GM23338 (cell line): ENCODE data around the gene DMRTC2.

Experiments
- CREB1 ChIP-seq: fragments of 250-450 bp; sonication (Bioruptor Pico); IDR thresholded peaks from 2 replicates; pipeline ENCODE4 v1.5.0; 2020; ENCODE audit warnings: low read depth, mild to moderate bottlenecking, moderate library complexity
- EZH2 ChIP-seq: fragments of 200-600 bp; sonication (generic); IDR thresholded peaks from one replicate; pipeline ENCODE4 v1.8.0; 2017; ENCODE audit warnings: antibody characterized with exemption, mild to moderate bottlenecking, low read depth; ENCODE audit not compliant: unreplicated experiment
- EZH2phosphoT487 ChIP-seq: fragments of 200-600 bp; sonication (generic); IDR thresholded peaks from one replicate; pipeline ENCODE4 v1.8.1; 2018; ENCODE audit warnings: antibody characterized with exemption; ENCODE audit not compliant: unreplicated experiment
- NANOG ChIP-seq: IDR thresholded peaks from 2 replicates; pipeline ENCODE4 v1.6.1; 2016; ENCODE audit warnings: antibody characterized with exemption, borderline replicate concordance
- POLR2AphosphoS5 ChIP-seq: IDR thresholded peaks from 2 replicates; pipeline ENCODE4 v1.6.1; 2016; ENCODE audit warnings: antibody characterized with exemption, low read depth
- ZNF114 ChIP-seq: fragments of 250-450 bp; sonication (Bioruptor Pico); IDR thresholded peaks from 2 replicates; pipeline ENCODE4 v1.5.0; 2020; ENCODE audit warnings: mild to moderate bottlenecking, moderate library complexity
- TF ChIP-seq, protein P1 (sequence below), 2 experiments: fragments of 200-600 bp in 1 of 2; sonication (generic) in 1 of 2; conservative IDR thresholded peaks; 2 replicates each; pipeline versions ENCODE4 v1.5.1 to v1.6.1; 2016 to 2017; ENCODE audit warnings: antibody characterized with exemption in 2 of 2, low read depth in 2 of 2, mild to moderate bottlenecking in 2 of 2, moderate library complexity in 1 of 2
- TF ChIP-seq, protein P2 (sequence below): IDR thresholded peaks from 2 replicates; pipeline ENCODE4 v1.6.1; 2016; ENCODE audit warnings: antibody characterized with exemption
- TF ChIP-seq, protein P3 (sequence below): IDR thresholded peaks from one replicate; pipeline ENCODE4 v1.6.1; 2018; ENCODE audit warnings: antibody characterized with exemption; ENCODE audit not compliant: unreplicated experiment
- TF ChIP-seq, protein P4 (sequence below): fragments of 250-450 bp; sonication (Bioruptor Pico); IDR thresholded peaks from 2 replicates; pipeline ENCODE4 v1.5.0; 2020; ENCODE audit warnings: mild to moderate bottlenecking, moderate library complexity

- TF ChIP-seq, protein P1, sequence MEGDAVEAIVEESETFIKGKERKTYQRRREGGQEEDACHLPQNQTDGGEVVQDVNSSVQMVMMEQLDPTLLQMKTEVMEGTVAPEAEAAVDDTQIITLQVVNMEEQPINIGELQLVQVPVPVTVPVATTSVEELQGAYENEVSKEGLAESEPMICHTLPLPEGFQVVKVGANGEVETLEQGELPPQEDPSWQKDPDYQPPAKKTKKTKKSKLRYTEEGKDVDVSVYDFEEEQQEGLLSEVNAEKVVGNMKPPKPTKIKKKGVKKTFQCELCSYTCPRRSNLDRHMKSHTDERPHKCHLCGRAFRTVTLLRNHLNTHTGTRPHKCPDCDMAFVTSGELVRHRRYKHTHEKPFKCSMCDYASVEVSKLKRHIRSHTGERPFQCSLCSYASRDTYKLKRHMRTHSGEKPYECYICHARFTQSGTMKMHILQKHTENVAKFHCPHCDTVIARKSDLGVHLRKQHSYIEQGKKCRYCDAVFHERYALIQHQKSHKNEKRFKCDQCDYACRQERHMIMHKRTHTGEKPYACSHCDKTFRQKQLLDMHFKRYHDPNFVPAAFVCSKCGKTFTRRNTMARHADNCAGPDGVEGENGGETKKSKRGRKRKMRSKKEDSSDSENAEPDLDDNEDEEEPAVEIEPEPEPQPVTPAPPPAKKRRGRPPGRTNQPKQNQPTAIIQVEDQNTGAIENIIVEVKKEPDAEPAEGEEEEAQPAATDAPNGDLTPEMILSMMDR (conservative IDR thresholded peaks at IDR 0.05; ENCODE audit: low read depth in 2 of 2) = no peak
- TF ChIP-seq ZNF114 (CRISPR knock-in tag) (no peak), EZH2phosphoT487 (no peak), POLR2AphosphoS5 (no peak), EZH2 (peak; percentile 50), NANOG (no peak), CREB1 (CRISPR knock-in tag) (no peak)
- TF ChIP-seq, protein P2, sequence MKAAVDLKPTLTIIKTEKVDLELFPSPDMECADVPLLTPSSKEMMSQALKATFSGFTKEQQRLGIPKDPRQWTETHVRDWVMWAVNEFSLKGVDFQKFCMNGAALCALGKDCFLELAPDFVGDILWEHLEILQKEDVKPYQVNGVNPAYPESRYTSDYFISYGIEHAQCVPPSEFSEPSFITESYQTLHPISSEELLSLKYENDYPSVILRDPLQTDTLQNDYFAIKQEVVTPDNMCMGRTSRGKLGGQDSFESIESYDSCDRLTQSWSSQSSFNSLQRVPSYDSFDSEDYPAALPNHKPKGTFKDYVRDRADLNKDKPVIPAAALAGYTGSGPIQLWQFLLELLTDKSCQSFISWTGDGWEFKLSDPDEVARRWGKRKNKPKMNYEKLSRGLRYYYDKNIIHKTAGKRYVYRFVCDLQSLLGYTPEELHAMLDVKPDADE = no peak
- TF ChIP-seq, protein P3, sequence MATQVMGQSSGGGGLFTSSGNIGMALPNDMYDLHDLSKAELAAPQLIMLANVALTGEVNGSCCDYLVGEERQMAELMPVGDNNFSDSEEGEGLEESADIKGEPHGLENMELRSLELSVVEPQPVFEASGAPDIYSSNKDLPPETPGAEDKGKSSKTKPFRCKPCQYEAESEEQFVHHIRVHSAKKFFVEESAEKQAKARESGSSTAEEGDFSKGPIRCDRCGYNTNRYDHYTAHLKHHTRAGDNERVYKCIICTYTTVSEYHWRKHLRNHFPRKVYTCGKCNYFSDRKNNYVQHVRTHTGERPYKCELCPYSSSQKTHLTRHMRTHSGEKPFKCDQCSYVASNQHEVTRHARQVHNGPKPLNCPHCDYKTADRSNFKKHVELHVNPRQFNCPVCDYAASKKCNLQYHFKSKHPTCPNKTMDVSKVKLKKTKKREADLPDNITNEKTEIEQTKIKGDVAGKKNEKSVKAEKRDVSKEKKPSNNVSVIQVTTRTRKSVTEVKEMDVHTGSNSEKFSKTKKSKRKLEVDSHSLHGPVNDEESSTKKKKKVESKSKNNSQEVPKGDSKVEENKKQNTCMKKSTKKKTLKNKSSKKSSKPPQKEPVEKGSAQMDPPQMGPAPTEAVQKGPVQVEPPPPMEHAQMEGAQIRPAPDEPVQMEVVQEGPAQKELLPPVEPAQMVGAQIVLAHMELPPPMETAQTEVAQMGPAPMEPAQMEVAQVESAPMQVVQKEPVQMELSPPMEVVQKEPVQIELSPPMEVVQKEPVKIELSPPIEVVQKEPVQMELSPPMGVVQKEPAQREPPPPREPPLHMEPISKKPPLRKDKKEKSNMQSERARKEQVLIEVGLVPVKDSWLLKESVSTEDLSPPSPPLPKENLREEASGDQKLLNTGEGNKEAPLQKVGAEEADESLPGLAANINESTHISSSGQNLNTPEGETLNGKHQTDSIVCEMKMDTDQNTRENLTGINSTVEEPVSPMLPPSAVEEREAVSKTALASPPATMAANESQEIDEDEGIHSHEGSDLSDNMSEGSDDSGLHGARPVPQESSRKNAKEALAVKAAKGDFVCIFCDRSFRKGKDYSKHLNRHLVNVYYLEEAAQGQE = no peak
- TF ChIP-seq, protein P4, sequence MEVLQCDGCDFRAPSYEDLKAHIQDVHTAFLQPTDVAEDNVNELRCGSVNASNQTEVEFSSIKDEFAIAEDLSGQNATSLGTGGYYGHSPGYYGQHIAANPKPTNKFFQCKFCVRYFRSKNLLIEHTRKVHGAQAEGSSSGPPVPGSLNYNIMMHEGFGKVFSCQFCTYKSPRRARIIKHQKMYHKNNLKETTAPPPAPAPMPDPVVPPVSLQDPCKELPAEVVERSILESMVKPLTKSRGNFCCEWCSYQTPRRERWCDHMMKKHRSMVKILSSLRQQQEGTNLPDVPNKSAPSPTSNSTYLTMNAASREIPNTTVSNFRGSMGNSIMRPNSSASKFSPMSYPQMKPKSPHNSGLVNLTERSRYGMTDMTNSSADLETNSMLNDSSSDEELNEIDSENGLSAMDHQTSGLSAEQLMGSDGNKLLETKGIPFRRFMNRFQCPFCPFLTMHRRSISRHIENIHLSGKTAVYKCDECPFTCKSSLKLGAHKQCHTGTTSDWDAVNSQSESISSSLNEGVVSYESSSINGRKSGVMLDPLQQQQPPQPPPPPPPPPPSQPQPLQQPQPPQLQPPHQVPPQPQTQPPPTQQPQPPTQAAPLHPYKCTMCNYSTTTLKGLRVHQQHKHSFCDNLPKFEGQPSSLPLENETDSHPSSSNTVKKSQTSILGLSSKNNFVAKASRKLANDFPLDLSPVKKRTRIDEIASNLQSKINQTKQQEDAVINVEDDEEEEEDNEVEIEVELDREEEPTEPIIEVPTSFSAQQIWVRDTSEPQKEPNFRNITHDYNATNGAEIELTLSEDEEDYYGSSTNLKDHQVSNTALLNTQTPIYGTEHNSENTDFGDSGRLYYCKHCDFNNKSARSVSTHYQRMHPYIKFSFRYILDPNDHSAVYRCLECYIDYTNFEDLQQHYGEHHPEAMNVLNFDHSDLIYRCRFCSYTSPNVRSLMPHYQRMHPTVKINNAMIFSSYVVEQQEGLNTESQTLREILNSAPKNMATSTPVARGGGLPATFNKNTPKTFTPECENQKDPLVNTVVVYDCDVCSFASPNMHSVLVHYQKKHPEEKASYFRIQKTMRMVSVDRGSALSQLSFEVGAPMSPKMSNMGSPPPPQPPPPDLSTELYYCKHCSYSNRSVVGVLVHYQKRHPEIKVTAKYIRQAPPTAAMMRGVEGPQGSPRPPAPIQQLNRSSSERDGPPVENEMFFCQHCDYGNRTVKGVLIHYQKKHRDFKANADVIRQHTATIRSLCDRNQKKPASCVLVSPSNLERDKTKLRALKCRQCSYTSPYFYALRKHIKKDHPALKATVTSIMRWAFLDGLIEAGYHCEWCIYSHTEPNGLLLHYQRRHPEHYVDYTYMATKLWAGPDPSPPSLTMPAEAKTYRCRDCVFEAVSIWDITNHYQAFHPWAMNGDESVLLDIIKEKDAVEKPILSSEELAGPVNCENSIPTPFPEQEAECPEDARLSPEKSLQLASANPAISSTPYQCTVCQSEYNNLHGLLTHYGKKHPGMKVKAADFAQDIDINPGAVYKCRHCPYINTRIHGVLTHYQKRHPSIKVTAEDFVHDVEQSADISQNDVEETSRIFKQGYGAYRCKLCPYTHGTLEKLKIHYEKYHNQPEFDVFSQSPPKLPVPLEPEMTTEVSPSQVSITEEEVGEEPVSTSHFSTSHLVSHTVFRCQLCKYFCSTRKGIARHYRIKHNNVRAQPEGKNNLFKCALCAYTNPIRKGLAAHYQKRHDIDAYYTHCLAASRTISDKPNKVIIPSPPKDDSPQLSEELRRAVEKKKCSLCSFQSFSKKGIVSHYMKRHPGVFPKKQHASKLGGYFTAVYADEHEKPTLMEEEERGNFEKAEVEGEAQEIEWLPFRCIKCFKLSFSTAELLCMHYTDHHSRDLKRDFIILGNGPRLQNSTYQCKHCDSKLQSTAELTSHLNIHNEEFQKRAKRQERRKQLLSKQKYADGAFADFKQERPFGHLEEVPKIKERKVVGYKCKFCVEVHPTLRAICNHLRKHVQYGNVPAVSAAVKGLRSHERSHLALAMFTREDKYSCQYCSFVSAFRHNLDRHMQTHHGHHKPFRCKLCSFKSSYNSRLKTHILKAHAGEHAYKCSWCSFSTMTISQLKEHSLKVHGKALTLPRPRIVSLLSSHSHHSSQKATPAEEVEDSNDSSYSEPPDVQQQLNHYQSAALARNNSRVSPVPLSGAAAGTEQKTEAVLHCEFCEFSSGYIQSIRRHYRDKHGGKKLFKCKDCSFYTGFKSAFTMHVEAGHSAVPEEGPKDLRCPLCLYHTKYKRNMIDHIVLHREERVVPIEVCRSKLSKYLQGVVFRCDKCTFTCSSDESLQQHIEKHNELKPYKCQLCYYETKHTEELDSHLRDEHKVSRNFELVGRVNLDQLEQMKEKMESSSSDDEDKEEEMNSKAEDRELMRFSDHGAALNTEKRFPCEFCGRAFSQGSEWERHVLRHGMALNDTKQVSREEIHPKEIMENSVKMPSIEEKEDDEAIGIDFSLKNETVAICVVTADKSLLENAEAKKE (CRISPR knock-in tag) = no peak
These were observed 38.0 kb downstream of the DMRTC2 start, which contains the start of gene ARHGEF1 for GRCh38 chr19:41882568-41883462.
